Measurements from ENCODE around the gene ATP2B2. TPM values are rescaled to one million over a fixed set of nuclear protein-coding genes. Genes with fewer than 3 reads are reported as not detected.

The ATP2B2 gene
- total RNA-seq, 4 donors from 2014 or later, result 0.86 to 2.2 (median 1.0) TPM; not detected in 1

DNA sequence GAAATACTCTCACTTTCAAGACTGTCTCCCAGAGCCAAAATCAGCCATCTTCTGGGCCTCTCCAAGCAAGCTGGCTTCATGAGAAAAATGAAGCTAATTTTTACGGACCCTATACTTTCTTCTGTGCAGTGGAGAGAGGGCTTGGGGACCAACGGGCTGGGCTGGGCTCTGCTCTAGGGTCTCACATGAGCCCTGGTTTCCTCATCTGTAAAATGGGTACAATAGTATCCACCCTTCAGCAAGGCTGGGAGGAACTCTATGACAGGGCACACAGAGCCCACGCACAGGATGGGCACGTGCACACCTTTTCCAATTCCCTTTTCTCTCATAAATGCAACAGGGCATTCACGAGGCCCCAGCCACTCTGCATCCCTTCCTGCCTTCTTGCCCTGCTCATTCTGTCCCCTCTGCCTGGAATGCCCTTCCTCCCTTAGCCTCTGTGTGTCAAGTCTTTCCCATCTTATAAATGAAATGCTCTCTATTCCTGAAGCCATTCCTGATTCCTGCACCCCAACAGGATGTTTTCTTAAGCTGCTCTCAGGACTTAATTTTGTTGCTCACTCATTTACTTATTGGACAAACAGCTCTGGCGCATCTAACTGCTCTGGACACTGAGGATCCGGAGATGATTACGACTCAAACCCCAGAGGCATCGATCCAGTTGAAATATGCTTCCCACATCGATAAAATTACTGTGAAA is 151.6 kb downstream of the ATP2B2 start:
- whole genome bisulfite sequencing, result 59% methylated on average over 10 of the region's 10 CpGs

DNA sequence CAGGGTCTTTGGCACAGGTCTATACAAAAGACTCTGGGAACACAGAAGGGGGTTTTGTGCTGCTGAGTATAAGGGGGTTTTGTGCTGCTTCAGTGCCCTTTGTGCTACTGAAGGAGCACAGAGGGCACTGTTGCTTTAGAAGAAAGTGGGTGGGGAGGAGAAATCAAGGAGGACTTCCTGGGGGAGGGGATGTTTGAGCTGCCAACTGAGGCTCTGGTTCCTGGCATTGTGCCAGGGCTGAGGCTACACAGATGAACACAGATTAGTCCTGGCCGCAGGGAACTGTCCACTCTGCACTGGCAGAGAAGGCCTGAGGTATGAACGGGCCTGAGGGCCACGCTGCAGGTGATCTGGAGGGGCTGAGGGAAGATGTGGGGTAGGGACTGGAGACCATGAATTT is 152.2 kb downstream of the ATP2B2 start:
- Histone ChIP-seq H3K36me3 (no peaks in the 10 kb centered on the region), H3K4me1 (peaks cover 5% of the 10 kb centered on the region), H3K27ac (no peak overlapping the region), H3K27me3 (no peaks in the 10 kb centered on the region), H3K9me3 (no peaks in the 10 kb centered on the region), H3K4me3 (no peak overlapping the region)
- no peak for DNase-seq (ENCODE audit: low spot score in 2 of 2)
- TF ChIP-seq, protein P1, sequence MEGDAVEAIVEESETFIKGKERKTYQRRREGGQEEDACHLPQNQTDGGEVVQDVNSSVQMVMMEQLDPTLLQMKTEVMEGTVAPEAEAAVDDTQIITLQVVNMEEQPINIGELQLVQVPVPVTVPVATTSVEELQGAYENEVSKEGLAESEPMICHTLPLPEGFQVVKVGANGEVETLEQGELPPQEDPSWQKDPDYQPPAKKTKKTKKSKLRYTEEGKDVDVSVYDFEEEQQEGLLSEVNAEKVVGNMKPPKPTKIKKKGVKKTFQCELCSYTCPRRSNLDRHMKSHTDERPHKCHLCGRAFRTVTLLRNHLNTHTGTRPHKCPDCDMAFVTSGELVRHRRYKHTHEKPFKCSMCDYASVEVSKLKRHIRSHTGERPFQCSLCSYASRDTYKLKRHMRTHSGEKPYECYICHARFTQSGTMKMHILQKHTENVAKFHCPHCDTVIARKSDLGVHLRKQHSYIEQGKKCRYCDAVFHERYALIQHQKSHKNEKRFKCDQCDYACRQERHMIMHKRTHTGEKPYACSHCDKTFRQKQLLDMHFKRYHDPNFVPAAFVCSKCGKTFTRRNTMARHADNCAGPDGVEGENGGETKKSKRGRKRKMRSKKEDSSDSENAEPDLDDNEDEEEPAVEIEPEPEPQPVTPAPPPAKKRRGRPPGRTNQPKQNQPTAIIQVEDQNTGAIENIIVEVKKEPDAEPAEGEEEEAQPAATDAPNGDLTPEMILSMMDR (IDR thresholded peaks at IDR 0.05), result no peak
- TF ChIP-seq POLR2A (IDR thresholded peaks at IDR 0.05) (no peak), POLR2AphosphoS5 (IDR thresholded peaks at IDR 0.05) (no peak), EP300 (IDR thresholded peaks at IDR 0.05) (no peak)
- WGBS, result 84% methylated on average over 3 of the region's 3 CpGs

More for the DNA sequence above, 151.6 kb downstream of the ATP2B2 start:
- Histone ChIP-seq H3K9me3 (no peaks in the 10 kb centered on the region), H3K27me3 (no peaks in the 10 kb centered on the region), H3K27ac (no peak overlapping the region), H3K36me3 (no peaks in the 10 kb centered on the region), H3K4me3 (no peak overlapping the region), H3K4me1 (peaks cover 5% of the 10 kb centered on the region)
- no peak for TF ChIP-seq POLR2AphosphoS5 (IDR thresholded peaks at IDR 0.05)
- TF ChIP-seq, protein P1 (IDR thresholded peaks at IDR 0.05), result no peak
- DNase-seq (ENCODE audit: low spot score in 2 of 2), result no peak

DNA sequence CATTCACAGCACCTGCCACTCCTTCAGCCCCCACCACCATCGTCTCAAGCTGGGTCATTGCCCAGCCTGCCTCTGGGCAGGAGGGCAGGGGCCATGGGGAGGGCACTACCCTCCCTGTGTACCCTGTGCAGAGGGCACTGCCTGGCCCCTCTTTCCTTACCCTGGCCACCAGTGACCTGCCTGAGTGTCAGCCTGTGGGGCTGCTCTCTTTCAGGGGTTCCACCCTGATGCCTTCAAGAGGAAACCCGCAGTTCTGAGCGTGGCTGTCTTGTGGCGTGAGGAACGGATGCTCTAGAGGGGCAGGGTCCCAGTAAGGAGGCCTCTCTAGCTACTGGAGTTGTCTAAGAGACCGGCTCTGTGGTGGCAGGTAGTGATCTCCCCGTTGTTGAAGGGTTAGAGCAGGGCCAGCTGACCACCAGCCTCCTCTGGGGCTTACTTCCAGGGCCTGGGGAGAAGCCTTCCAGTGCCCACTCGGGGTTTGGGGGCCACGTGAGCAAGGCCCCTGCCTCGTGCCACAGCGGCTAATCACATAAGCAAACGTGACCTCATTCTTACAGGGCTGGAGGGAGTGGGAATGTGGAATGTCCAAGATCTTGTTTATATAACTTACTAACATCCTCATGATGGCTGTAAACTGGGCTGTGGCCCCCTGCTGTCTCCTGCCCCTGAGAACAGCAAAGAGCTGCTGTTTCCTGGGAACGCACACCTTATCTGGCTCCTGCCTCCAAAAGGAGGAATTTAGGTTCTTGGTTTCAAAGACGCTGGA is 153.1 kb downstream of the ATP2B2 start:
- no peak for DNase-seq (ENCODE audit: low spot score in 2 of 2)
- 81% methylated on average over 12 of the region's 14 CpGs for WGBS
- H3K27me3 ChIP-seq, result no peaks in the 10 kb centered on the region
- H3K4me3 ChIP-seq, result no peak overlapping the region
- H3K4me1 ChIP-seq, result peaks cover 5% of the 10 kb centered on the region
- no peaks in the 10 kb centered on the region for H3K36me3 ChIP-seq
- H3K27ac ChIP-seq, result no peak overlapping the region
- TF ChIP-seq POLR2A (IDR thresholded peaks at IDR 0.05), result no peak
- no peak for TF ChIP-seq EP300 (IDR thresholded peaks at IDR 0.05)
- TF ChIP-seq, protein P1 (IDR thresholded peaks at IDR 0.05), result no peak
- no peak for TF ChIP-seq POLR2AphosphoS5 (IDR thresholded peaks at IDR 0.05)
- no peaks in the 10 kb centered on the region for H3K9me3 ChIP-seq

DNA sequence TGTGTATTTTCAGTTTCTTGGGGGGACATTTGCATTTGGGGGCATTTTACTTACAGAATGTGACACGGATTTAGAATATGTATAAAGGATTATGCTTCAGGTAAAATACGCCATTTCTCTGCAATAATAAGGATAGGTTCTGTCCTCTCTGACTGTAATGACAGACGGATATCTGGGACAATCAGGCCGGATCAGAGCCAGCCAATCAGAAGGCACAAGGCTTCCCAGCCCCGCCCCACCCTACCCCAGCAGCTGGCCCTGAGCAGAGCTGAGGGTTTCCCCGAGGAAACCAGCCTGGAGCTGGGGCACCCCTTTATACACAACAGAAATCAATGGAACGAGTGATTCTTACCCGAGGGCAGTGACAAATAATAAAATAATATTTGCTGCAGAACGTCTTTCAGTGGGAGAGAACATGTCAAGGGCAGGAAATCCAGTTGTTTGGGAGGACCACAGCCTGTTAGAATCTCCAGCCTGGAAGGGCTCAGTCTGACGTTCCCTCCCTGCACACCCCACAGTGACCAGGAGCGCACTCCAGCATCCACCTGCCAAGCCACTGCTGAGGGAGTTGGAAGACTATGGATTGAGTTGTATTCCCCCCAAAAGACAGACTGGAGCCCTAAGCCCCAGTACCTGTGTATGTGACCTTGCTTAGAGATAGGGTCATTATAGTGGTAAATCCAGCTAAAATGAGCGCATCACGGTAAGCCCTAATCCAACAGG is 154.2 kb downstream of the ATP2B2 start:
- H3K36me3 ChIP-seq, result no peaks in the 10 kb centered on the region
- no peaks in the 10 kb centered on the region for H3K9me3 ChIP-seq
- no peak for DNase-seq (ENCODE audit: low spot score in 2 of 2)
- H3K4me3 ChIP-seq, result no peak overlapping the region
- no peak overlapping the region for H3K27ac ChIP-seq
- no peaks in the 10 kb centered on the region for H3K27me3 ChIP-seq
- 66% methylated on average over 13 of the region's 13 CpGs for WGBS
- peaks cover 5% of the 10 kb centered on the region for H3K4me1 ChIP-seq
- TF ChIP-seq, protein P1 (IDR thresholded peaks at IDR 0.05), result no peak
- no peak for TF ChIP-seq POLR2AphosphoS5 (IDR thresholded peaks at IDR 0.05)
- TF ChIP-seq EP300 (IDR thresholded peaks at IDR 0.05), result no peak
- TF ChIP-seq POLR2A (IDR thresholded peaks at IDR 0.05), result no peak
